HG03095 (cell line): ENCODE data around the gene CNTNAP3B.
"Not testable (repeated sequence)": the region's sequence is repeated elsewhere in the genome, so short reads cannot be mapped to it uniquely, and the experiment has no call there.

Experiments used
- ATAC-seq: cut with Tn5 transposase; IDR thresholded peaks from one replicate; pipeline ENCODE4 v1.9.1; 2021; ENCODE audit warnings: moderate library complexity; ENCODE audit not compliant: unreplicated experiment

CNTNAP3B gene

GRCh38 chr9:41977965-41978600, 151.1 kb downstream of the CNTNAP3B start:
- not testable (repeated sequence) for ATAC-seq

DNA sequence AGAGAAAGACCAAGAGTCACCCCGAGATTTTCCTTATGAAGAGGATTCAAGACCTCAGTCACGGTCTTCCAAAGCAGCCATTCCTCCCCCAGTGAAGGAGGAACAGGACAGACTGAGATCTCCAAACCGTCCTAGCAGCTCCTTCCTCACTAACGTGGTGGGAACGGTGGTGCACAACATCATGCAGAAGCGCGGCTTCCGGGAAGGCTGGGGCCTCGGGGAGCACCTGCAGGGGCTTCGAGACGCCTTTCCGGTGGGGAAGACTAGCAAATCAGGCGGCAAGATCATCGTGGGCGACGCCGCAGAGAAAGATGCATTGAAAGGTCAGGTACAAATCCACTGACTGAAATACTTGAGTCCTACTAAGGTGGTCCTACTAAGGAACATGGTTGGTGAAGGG, 154.3 kb downstream of the CNTNAP3B start:
- not testable (repeated sequence) for ATAC-seq

DNA sequence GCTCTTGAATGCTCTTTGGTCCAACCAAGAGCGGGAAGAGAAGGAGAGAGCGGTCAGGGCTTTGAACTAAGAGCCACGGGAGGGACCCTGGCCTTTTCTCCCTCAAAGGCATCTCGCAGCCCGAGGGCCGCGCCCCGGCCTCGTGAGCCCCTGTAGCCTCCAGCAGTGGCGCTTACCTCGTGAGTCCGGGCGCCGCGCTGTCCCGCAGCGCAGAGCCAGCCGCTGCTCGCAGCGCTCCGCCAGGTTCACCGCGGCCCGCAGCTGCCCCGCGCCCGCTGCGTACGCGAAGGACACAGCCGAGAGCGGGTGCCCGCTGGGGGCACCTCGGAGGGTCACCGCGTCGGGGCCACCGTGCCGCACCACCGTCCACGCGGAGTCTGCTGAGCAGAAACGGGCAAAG, 176.2 kb downstream of the CNTNAP3B start:
- ATAC-seq = not testable (repeated sequence)

DNA sequence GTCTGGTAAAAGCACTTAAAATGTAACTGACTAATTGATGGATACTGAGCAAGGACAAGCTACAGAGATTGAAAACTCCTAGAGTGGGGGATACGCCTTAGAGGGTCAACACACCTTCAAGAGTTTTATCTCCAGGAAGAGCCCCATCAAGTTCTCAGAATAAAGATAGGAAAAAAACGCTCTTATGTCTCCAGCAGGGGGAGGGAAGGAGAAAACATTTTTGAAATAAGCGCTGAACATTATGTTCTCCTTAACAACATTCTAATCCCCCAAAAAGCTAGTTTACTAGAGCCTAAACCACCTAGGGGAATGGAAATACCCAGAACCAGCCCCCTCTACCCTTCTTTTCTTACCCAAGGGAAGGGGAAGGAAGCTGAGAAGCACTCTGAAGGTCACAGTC, 187.5 kb downstream of the CNTNAP3B start:
- ATAC-seq = not testable (repeated sequence)

- ATAC-seq = not testable (repeated sequence)
Observed at GRCh38 chr9:41938143-41938542, 191.1 kb downstream of the CNTNAP3B start.

DNA sequence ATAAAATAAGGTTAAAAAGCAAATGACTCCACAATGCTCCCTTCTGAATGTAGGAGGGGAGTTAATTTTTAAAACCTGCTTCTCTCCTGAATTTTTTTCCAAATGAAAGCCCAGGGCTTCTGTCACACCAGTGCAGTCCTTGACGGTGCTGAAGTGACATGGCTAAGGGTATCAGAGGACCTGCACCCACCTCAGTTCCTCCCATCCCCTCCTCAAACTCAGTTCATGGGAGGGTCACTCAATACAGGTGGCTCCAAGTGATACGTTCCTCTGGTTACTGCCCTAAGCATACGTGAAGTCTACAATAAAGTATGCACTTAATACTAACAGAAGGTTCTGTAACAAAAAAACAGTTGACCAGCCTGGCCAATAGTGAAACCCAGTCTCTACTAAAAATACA, 193.5 kb downstream of the CNTNAP3B start:
- not testable (repeated sequence) for ATAC-seq

- not testable (repeated sequence) for ATAC-seq
Observed at GRCh38 chr9:41929172-41929571, 200.1 kb downstream of the CNTNAP3B start.

DNA sequence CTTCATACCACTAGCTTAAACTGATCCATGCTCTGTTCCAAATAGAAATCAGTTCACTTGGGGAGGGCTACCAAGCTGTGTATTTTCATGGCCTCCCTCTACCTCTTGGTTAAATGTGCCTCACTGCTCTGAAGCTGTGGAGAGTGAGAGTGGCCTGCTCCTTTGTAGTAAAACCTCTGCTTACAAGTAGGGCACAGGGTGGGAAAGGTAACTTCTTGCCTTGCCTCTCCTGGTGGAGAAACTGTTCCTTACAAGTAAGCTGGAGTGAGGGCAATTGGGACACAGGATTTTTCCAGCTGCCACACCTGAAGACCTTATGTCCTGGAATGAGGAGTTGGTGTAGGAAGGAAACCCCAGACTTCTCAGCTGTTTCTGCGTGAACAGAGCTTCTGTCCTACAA, 211.9 kb downstream of the CNTNAP3B start:
- ATAC-seq = not testable (repeated sequence)

DNA sequence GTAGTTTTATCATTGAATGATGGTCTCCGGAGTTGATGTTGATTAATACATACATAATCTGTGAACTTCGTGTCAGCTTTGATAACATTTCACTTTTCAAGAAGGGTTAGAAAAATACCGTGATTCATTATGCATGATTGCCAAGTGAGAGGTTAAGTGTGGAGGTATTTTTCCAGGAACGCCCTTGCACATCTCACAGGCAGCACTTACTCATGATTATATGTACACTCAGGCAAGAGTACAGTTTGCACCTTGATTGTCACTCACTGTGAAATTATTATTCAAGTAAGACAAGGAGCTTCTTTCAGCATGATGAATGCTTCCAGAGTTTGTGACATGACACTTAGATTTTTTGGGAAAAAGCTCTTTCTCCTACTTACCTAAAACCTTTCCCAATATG, 223.7 kb downstream of the CNTNAP3B start:
- not testable (repeated sequence) for ATAC-seq

DNA sequence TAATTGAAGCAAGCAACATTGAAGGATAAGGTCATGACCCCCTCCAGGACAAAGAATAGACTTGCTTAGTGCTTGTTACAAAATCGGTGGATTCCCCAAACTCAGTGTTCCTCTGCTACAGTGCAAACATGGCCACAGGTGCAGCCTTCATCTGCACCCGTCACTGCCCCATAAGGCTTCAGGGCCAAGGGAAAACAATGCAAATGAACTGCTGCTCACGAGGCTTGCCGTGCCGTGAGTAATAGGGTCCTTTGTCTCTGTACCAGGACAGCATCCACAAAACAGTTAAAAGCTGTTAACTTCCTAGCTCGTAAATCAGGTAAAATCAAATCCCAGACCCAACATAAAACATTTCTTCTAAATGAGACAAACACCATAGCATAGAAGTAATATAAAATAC, 226.5 kb downstream of the CNTNAP3B start:
- not testable (repeated sequence) for ATAC-seq

DNA sequence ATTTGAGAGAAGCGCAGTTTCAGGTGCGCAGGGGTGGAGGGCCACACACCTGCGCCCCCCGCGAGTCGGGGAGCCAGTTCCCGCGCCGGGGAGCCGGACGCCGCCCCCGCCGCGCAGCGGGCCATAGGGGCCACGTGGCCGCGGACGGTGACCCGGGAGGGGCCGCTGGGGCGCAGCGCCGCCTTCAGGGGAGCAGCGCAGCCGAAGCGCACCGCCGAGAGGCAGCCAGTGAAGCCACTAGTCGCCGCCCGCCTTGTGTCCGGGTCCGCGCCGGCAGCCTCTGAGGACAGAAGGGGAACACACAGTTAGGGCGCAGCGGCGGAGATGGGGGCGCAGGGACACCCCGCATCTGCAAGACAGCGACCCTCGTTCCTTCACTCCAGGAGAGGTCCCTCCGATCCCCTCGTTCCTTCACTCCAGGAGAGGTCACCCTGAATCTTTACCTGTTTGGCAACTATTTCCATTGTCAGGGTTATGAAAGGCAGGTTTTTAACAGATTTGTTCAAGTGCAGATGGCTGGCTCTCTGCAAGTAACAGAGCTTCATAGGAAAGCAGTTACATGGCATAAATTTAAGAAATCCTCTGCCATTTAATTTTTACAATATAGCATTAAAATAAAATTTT, 230.4 kb downstream of the CNTNAP3B start:
- ATAC-seq = not testable (repeated sequence)

- not testable (repeated sequence) for ATAC-seq
Observed at GRCh38 chr9:41874557-41874956, 254.7 kb downstream of the CNTNAP3B start.

GRCh38 chr9:41855422-41855821, 273.8 kb downstream of the CNTNAP3B start:
- not testable (repeated sequence) for ATAC-seq

DNA sequence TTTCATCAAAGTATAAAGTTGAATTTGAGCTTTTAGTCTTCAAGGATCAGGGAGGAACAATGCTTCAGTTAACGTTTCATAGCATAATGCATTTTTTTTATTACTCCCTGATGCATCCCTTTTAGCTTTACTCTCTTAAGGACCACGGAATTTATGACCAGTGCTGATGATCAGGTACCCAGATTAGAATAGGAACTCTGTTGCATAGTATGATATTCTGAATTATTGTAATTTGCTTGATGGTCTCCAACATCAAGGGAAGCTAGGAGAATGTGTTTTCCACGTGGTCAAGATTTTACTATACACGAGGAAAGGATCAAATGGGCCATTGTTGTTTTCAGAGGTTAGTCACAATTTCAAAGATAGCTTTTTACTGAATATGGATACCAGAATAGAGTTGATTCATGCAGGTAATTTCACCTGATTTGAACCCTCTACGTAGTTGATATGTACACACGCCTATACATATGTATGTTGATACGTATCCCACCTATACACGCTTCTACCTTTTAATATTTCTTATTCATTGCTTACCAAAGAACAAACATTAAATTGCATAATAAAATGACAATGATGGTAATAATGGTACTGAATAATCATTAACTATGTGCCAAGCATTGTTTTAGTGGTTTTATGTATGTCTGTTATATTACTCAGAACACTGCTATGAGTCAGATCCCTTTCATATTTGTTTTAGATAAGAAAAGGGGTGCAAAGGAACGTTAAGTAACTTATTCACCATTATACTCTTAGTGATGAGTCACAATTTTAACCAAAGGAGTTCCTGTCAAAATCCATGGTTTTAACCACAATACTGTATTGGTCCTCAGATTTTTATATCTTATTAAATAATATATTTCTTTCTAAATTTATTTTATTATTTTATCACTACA, 277.1 kb downstream of the CNTNAP3B start:
- ATAC-seq = not testable (repeated sequence)

DNA sequence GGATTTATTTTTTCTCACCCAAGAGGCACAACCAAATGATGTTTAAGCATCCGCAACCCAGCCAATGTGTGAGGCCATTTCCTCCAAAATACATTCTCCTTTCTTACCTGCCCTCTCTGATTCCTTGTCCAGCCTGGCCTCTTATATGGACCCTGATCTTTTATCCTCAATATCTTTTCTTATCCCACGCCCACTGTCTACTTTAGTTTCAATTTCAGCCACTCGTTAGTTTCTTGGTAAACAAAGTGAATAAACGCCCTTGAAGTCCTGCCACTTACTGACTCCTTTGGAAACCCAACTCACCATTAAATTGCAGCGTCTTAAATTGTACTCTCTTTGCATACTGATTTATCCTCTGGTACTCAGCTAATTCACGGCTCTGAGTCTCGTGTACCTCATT, 281.4 kb downstream of the CNTNAP3B start:
- ATAC-seq = not testable (repeated sequence)
